HUES6 (cell line): ENCODE measurements around the gene EXOG.

ENCODE experiments used
- H3K27ac ChIP-seq: 2 replicates; pipeline ENCODE4 v1.7.0; 2013; ENCODE audit warnings: low read depth, mild to moderate bottlenecking, low read length, inconsistent platforms
- H3K27me3 ChIP-seq: 2 replicates; pipeline ENCODE4 v1.6.1; 2013; ENCODE audit warnings: low read length; ENCODE audit not compliant: control insufficient read depth, insufficient read depth
- H3K36me3 ChIP-seq: 2 replicates; pipeline ENCODE4 v1.6.1; 2013; ENCODE audit warnings: low read length; ENCODE audit not compliant: control insufficient read depth, insufficient read depth
- H3K4me1 ChIP-seq: 2 replicates; pipeline ENCODE4 v1.6.1; 2013; ENCODE audit warnings: low read length; ENCODE audit not compliant: control insufficient read depth, insufficient read depth
- H3K4me3 ChIP-seq: 2 replicates; pipeline ENCODE4 v1.5.1; 2013; ENCODE audit warnings: low read depth, low read length
- H3K9ac ChIP-seq: one replicate; pipeline ENCODE4 v1.6.1; 2013; ENCODE audit warnings: mild to moderate bottlenecking, low read length
- H3K9me3 ChIP-seq: 2 replicates; pipeline ENCODE4 v1.6.1; 2013; ENCODE audit warnings: low read depth, low read length; ENCODE audit not compliant: control insufficient read depth, insufficient read depth

The EXOG gene

DNA sequence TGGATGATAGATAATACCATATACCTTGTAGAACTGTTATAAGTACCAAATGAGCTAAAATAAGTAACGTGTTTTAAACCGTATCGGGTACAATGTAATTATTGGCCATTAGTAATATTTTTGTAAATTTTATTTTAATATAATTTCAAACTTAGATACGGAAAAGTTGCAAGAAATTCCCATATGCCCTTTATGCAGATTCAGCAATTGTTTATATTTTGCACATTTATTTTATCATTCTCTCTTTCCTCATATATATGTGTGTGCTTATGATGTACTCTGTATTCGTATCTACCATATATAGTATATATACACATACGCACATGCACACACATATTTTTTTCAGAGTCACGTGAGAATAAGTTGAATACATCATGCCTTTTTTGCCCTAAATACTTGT lies 38.5 kb downstream of the EXOG start:
- no peaks in the 10 kb centered on the region for H3K27me3 ChIP-seq

DNA sequence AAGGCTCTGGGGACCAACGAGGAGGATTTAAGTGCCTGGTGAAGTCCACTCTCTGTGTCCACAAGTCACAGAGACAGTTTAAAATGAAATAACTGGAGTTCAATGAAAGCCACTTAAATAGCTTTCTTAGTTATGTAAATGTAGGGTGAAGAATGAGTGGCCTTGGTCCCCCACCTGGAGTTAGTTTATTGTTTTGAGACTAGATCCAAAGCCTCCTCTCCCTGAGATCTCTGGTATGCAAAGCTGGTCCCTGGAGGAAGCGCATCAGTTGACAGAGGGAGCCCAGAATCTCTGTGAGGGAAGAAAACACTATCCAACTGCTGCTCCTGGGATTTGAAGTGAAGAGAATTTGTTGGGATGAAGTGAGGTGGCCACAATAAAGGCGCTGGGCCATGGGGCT lies 40.5 kb downstream of the EXOG start:
- Histone ChIP-seq H3K9me3 (no peaks in the 10 kb centered on the region), H3K27ac (no peak overlapping the region), H3K4me3 (no peak overlapping the region), H3K36me3 (no peaks in the 10 kb centered on the region), H3K4me1 (peaks cover 25% of the 10 kb centered on the region), H3K9ac (no peak overlapping the region), H3K27me3 (no peaks in the 10 kb centered on the region)

More for the DNA sequence above, 38.5 kb downstream of the EXOG start:
- no peaks in the 10 kb centered on the region for H3K36me3 ChIP-seq
- H3K4me3 ChIP-seq: no peak overlapping the region
- H3K9ac ChIP-seq: no peak overlapping the region
- no peak overlapping the region for H3K27ac ChIP-seq
- no peaks in the 10 kb centered on the region for H3K9me3 ChIP-seq
- H3K4me1 ChIP-seq: peaks cover 25% of the 10 kb centered on the region

DNA sequence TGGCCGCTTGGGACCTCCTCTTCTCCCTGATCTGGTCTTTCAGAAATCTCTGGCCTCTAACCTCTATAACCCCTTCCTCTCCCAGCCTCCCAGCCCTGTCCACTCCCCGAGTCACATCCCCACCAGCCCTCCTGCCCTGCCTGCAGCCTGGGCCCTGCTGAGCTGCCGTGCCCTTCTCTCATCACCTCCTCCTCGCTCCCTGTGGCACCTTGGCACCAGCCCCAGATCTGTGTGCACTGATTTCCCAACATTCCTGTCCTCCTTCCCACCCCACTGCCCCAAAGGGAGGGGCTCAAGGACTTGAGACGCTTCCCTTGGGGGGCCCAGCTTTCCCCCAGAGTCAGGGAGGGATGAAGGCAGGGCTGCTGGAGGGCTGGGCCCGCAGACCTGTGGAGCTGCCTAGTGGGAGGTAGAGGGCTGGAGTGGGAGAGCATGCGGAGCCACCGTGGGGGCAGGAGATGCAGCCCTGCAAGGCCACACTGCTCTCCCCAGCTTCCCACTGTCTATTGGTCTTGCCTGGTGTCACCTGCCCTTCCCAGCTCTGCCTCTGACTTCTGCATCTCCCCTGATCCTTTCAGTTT lies 42.7 kb downstream of the EXOG start:
- no peaks in the 10 kb centered on the region for H3K27me3 ChIP-seq
- no peaks in the 10 kb centered on the region for H3K36me3 ChIP-seq
- H3K9ac ChIP-seq: no peak overlapping the region
- no peak overlapping the region for H3K27ac ChIP-seq
- peaks cover 13% of the 10 kb centered on the region for H3K4me1 ChIP-seq
- no peak overlapping the region for H3K4me3 ChIP-seq
- H3K9me3 ChIP-seq: no peaks in the 10 kb centered on the region

DNA sequence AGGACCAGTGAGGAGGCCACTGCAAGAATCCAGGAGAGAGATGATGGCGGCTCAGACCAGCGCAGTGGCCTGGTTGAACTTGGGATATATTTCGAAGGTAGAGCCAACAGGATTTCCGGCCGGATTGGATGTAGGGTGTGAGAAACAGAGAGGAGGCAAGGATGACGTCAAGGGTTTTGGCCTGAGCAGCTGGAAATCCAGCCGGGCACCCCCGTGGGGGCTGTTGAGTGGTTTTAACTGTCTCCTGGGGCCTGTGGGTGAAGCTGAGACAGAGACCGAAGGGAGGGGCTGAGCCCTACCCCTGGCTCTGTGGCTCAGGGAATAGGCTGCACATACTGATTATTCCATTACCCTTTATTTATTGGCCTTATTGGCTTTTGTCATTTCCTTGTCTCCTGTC lies 45.7 kb downstream of the EXOG start:
- no peaks in the 10 kb centered on the region for H3K9me3 ChIP-seq
- peaks cover 7% of the 10 kb centered on the region; the same call in 1 of the 2 replicates for H3K4me1 ChIP-seq
- H3K9ac ChIP-seq: no peak overlapping the region
- no peaks in the 10 kb centered on the region for H3K27me3 ChIP-seq
- no peaks in the 10 kb centered on the region for H3K36me3 ChIP-seq
- no peak overlapping the region for H3K27ac ChIP-seq
- no peak overlapping the region for H3K4me3 ChIP-seq

DNA sequence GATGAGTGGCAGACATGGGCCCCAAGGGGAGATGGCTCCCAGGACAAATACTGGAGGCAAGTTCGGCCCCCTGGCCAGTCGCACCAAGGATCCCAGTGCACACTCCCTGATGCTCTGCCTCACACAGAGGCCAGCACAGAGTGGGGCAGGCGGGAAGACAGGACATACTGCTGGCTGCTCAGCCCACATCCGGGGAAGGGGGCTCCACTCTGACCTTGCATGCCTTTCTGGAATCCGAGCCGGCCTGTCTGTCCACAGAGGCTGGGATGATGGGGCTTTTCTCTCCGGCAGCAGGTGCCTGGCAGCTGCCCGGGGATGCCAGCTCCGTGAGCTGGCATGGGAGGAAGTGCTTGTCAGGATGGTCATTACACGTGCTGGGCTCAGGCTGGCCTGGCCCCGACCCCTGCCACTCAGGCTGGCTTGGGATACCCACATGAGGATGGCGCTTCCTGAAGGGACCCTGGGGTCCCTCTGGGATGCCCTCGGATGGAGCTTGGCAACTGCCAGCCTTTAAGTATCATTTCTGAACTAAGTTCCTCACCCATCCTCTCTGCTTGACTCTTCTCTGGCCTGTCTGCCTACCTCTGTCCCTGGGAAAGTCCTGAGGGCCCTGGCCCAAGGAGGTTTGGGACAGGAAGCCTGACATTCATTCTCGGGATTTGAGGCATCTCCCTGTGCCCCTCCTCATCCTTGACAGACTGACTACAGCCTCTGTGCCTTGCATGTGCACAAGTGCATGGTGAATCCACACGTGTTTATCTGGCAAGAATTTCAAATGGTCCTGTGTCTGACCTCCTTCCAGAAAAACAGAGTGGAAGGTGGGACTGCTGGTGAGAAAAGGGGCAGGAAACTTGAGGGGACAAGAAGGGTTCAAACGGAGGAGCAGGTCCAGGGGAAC lies 46.5 kb downstream of the EXOG start:
- no peaks in the 10 kb centered on the region for H3K4me1 ChIP-seq
- no peak overlapping the region for H3K9ac ChIP-seq

DNA sequence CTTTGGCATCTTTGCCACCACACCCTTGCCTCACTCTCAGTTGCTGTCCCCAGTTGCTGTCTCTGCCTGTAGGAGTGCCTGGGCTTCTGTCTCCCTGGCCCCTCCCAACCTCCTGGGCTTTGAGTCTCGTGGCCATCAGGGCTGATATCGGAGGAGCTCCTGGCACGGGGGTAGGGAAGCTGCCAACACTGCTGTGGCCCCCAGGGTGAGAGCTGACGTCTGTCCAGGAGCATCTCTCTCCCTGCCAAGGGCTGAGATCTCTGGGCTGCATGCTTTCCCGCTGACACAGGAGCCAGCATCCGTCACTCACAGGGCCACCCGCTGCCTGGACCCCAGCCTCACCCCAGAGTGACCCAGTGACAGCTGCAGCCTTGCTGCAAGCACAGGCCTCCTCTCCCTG lies 47.4 kb downstream of the EXOG start:
- Histone ChIP-seq H3K27me3 (no peaks in the 10 kb centered on the region), H3K4me3 (no peak overlapping the region), H3K27ac (no peak overlapping the region), H3K36me3 (no peaks in the 10 kb centered on the region), H3K4me1 (peaks cover 8% of the 10 kb centered on the region), H3K9ac (no peak overlapping the region), H3K9me3 (no peaks in the 10 kb centered on the region)

More for the DNA sequence above, 46.5 kb downstream of the EXOG start:
- H3K27ac ChIP-seq: no peak overlapping the region
- H3K36me3 ChIP-seq: no peaks in the 10 kb centered on the region
- H3K4me3 ChIP-seq: no peak overlapping the region
- no peaks in the 10 kb centered on the region for H3K27me3 ChIP-seq
- no peaks in the 10 kb centered on the region for H3K9me3 ChIP-seq

DNA sequence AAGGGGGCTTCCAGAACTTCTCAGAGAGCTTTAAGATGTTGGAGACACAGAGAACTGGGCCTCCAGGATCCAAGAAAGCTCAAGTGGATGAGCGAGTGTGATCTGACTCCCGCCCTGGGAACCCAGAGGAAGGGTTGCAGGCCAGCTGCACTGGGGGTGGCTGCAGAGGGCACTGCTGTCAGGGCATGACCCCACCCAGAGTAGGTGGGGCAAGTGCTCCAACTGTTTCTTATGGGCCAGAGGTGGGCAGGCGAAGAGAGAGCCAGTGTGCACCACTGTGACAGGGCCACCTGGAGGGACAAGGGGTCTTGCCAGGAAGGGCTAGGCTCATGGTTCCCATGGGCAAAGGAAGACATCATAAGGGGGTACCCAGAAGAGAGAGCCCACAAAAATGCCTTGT lies 48.8 kb downstream of the EXOG start:
- peaks cover 12% of the 10 kb centered on the region for H3K4me1 ChIP-seq
- no peaks in the 10 kb centered on the region for H3K27me3 ChIP-seq
- no peaks in the 10 kb centered on the region for H3K9me3 ChIP-seq
- H3K27ac ChIP-seq: no peak overlapping the region
- no peak overlapping the region for H3K4me3 ChIP-seq
- no peak overlapping the region for H3K9ac ChIP-seq
- no peaks in the 10 kb centered on the region for H3K36me3 ChIP-seq

DNA sequence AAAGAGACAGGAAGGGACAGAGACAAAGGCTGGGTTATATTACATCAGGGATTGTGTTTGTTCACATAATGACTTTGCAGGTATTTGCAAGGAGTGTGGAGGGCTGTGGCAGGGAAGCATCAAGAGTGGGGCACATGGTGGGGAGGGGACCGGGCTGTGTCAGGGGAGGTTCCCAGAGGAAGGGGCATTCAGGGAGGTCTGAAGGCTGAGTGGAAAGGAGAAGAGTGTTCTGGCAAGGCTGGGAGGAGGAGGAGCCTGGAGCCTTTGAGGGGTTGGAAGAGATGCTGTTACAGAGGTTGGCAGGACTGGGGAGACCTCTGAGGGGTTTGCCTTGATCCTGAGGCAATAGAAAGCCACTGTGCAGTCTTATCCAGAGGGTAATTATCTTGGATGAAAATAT lies 49.4 kb downstream of the EXOG start:
- H3K9me3 ChIP-seq: no peaks in the 10 kb centered on the region
- H3K4me1 ChIP-seq: peaks cover 12% of the 10 kb centered on the region
- no peak overlapping the region for H3K9ac ChIP-seq
- H3K4me3 ChIP-seq: no peak overlapping the region
- H3K27ac ChIP-seq: no peak overlapping the region
- no peaks in the 10 kb centered on the region for H3K27me3 ChIP-seq
- H3K36me3 ChIP-seq: peaks cover 2% of the 10 kb centered on the region; the same call in 1 of the 2 replicates

DNA sequence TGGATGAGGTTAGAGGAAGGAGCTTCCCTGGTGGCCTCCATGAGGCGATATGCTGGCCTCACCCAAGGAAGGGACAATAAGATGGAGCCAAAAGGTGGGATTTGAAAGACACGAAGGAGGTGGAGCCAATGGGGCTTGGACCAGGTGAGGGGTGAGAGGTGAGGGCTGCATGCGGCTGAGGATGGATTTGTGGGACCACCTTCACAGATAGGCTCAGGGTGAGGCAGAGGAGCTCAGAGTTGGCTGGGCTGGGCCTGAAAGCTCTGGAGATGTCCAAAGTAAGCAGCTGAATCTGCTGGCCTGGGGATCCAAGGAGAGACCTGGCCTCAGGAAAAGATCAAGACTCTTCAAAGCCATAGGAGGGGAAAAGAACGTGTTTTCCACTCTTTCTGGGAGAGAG lies 49.8 kb downstream of the EXOG start:
- Histone ChIP-seq H3K9me3 (no peaks in the 10 kb centered on the region), H3K27ac (no peak overlapping the region), H3K36me3 (peaks cover 5% of the 10 kb centered on the region; the same call in 1 of the 2 replicates), H3K4me1 (peaks cover 12% of the 10 kb centered on the region), H3K27me3 (no peaks in the 10 kb centered on the region), H3K9ac (no peak overlapping the region), H3K4me3 (no peak overlapping the region)

DNA sequence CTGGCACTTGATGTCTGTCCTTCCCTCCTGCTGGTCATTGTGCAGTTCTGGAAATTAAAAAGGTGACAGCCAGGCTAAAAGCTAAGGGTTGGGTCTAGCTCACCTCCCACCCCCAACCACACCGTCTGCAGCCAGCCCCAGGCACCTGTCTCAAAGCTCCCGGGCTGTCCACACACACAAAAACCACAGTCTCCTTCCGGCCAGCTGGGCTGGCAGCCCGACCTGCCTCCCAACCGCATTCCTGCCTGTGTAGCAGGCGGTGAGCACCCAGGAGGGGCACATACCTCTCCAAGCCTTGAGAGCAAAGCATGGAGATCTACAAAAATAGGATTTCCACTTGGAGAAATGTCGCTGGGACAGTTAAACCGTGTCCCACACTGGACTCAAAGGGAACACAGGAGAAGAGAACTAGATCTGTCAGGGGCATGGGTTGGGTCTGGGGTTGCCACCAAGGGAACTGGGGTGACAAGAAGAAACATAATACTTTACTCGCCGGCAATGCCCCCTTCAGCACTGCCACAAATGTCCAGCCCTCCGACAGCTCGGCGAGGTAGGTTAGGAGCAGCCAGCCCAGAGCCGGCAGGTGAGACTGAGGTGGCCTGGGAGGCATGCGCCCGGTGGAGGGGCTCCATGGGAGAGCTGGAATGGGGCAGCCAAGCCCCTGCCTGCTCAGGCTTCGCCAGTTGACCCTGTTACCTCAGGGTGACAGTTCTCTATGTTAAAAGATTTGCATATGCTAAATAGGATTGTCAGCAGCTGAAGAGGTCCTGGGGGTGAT lies 52.2 kb downstream of the EXOG start:
- peaks cover 12% of the 10 kb centered on the region for H3K4me1 ChIP-seq
- H3K9me3 ChIP-seq: no peaks in the 10 kb centered on the region
- no peak overlapping the region for H3K4me3 ChIP-seq
- H3K27ac ChIP-seq: no peak overlapping the region
- H3K27me3 ChIP-seq: no peaks in the 10 kb centered on the region
- H3K9ac ChIP-seq: no peak overlapping the region
- H3K36me3 ChIP-seq: peaks cover 5% of the 10 kb centered on the region; the same call in 1 of the 2 replicates

DNA sequence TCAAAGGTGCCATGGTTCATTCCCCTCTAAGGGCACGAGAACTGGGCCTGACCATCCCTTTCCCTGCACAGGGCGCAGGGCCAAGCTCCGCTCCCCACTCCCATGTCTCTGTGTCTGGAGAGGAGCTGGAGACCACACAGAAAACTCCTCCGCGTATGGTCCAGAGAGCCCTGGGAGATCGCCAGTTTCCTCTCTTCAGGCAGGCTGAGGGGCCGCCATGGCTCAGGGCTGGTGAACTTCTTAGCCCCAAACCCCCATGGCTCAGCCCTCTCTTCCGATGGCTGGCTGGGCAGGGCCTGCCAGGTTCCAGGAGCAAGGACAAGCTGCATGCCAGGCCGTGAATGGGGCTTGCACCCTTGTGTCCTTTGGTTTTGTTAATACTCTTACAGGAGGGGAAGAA lies 52.9 kb downstream of the EXOG start:
- Histone ChIP-seq H3K36me3 (peaks cover 5% of the 10 kb centered on the region; the same call in 1 of the 2 replicates), H3K9ac (no peak overlapping the region), H3K4me3 (no peak overlapping the region), H3K4me1 (peaks cover 12% of the 10 kb centered on the region), H3K27ac (no peak overlapping the region), H3K27me3 (no peaks in the 10 kb centered on the region), H3K9me3 (0 out of 2 replicates have a peak, but pooled peaks cover 2% of the 10 kb centered on the region)
